GM18868 (cell line): ENCODE data around the gene TRPM6.
A peak's percentile ranks its signal among the peaks of the same experiment; 100 is the strongest.
"Not testable (repeated sequence)": the region's sequence is repeated elsewhere in the genome, so short reads cannot be mapped to it uniquely, and the experiment has no call there.

Experiments
- ATAC-seq: cut with Tn5 transposase; IDR thresholded peaks from one replicate; pipeline ENCODE4 v1.9.1; 2021; ENCODE audit warnings: mild to moderate bottlenecking, moderate library complexity; ENCODE audit not compliant: unreplicated experiment

TRPM6 gene

GRCh38 chr9:74858751-74859414 is 28.8 kb downstream of the TRPM6 start:
- no peak for ATAC-seq

DNA sequence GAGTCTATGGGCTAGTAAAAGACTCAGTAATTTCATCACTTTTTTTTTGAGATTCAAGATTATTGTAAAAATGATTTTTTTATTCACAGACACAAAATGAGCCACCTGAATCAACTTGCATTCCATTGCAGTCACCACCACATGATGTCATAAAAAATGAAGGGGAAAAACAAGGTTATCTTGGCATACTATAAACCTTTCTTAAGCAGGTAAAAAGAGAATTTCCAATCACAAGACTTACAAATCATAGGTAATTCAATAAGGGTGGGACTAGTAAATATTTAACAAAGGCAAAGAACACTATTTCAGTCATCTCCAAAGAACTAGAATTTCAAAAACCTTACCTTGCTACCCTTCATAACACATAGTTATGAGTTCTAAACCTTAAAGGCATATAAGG is 30.7 kb downstream of the TRPM6 start:
- no peak for ATAC-seq

DNA sequence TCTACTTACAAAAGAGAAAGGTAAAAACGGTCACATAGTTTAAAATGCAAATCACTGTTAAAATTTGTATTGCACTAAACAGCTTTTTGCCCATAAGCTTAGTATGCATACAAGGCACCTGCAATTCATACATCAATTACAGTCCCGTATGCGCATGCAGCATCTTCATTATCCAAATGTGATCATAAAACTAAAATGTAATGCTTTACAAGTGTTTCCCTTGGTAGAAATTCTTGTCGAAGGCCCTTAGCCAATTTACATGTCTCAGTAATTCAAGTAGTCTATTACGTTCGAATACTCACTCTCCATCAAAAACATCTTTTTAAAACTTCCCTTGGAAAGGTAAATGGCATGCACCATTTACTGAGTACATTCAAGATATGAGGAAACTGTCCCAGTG is 32.6 kb downstream of the TRPM6 start:
- no peak for ATAC-seq

- not testable (repeated sequence) for ATAC-seq
Observed at GRCh38 chr9:74853024-74853423, 34.7 kb downstream of the TRPM6 start.

- no peak for ATAC-seq
Observed at GRCh38 chr9:74848153-74848525, 39.6 kb downstream of the TRPM6 start.

DNA sequence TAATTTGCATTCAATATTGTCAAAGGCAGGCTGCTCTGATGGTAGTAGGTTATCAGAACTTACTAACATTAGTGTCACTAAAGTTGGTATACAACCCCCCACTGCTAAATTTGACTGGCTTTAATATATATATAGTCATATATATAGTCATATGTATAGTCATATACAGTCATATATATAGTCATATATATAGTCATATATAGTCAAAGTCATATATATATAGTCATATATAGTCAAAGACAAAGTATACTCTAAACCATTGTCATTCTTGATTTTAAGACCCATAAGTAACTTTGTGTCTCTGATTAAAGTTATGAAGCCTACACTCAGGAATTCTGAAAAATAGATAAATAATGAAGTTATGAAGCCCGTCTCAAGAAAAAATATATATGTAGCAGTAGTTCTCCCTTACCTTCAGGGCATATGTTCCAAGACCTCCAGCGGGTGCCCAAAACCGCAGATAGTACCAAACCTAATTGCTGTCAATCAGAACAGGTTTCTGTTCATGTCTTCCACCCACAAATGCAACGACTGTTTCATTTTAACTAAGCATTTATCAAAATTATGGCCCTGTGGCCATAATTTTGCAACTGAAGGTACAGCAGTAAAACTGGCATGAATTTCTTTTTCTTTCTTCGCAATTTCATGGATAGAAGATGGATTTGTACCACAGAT is 40.1 kb downstream of the TRPM6 start:
- ATAC-seq: peak; percentile 46

DNA sequence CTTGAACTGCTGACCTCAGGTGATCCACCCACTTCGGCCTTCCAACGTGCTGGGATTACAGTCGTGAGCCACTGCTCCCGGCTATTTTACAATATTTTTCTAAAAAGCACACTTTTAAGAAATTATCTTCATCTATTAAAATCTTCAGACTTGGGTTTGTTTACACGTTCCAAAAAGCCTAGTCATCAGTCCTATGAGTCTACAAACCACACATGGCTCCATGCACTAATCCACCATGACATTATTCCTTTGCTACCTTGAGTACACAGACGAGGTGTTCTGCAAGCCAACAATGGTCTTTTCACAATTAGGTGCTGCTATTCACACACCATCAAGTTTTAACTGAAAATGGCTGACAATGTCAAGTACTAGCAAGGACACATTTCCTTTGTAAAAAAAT is 41.0 kb downstream of the TRPM6 start:
- no peak for ATAC-seq

GRCh38 chr9:74838351-74838750 is 49.4 kb downstream of the TRPM6 start:
- ATAC-seq: no peak

- no peak for ATAC-seq
Observed at GRCh38 chr9:74824654-74825053, 63.1 kb downstream of the TRPM6 start.

- ATAC-seq: no peak
Observed at GRCh38 chr9:74821636-74822035, 66.1 kb downstream of the TRPM6 start.

DNA sequence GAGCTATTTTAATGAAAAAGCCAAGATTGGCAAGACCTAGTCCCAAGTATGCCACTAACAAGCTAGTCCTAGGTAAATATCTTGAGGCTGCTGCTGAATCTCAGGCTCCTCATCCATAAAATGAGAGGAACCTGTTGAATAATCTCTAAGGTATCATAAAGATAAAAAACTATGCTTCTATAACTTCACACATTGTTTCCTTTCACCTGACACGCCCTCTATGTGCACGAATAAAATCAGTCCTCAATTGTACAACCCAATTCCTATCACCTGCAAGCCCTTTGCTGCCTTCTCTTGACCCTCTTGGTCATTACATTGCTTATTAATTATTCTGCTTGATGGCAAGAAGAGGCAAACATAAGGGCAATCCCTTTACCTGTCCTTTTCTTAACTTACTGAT is 69.9 kb downstream of the TRPM6 start:
- ATAC-seq: no peak

GRCh38 chr9:74817281-74817810 is 70.4 kb downstream of the TRPM6 start:
- no peak for ATAC-seq

DNA sequence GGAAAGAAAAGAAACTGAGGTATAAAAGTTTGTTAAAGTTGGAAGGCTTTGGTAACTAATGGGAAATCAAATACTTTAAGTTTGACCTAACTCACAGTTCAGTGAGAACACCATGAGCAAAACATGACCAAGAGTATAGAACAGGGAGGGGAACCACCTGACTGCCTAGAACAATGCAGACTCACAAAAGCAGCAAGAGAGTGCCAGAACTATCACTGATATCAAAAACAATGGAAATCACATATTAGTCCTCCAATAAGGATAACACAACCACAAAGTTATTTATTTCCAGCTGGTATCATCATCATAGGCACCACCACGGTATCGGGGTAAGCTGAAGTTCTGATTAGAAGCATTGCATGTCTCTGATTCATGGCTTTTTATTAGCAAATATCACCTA is 77.5 kb downstream of the TRPM6 start:
- no peak for ATAC-seq

DNA sequence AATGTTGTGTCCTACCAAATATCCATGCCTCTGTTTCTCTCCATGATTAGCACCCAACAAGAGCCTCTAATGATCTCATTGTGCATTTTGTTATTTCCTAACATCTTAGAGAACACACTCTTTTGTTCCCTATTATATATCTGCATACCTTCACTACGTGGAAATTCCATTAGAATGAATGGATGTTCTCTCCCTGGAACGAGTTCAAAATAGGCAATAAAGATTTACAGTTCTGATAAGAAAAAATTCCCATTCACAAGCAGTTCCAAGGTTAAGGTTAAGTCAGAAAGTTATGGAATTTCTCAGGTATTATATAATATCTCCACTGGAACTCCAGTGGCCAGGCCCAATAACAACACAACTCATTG is 83.7 kb downstream of the TRPM6 start:
- ATAC-seq: no peak

- no peak for ATAC-seq
Observed at GRCh38 chr9:74803376-74804017, 84.2 kb downstream of the TRPM6 start.

- ATAC-seq: no peak
Observed at GRCh38 chr9:74800226-74800625, 87.5 kb downstream of the TRPM6 start.

DNA sequence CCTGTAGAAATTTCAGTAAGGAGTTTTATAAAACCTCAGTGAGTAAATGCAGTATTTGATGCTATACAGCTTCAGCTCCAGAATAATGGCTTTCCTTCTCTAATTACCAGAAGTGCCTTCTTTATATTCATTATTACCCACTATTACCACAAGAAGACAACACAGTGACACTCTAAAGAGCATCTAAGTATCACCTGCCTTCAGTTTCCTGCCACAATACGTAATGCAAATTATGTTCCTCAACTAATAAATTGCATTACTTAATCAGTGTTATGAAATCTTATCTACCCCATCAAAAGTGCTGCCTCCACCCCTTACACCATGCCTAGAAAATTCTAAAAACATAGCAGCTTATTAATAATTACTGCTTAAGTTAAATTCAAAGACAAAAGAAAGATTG is 91.9 kb downstream of the TRPM6 start:
- ATAC-seq: no peak

DNA sequence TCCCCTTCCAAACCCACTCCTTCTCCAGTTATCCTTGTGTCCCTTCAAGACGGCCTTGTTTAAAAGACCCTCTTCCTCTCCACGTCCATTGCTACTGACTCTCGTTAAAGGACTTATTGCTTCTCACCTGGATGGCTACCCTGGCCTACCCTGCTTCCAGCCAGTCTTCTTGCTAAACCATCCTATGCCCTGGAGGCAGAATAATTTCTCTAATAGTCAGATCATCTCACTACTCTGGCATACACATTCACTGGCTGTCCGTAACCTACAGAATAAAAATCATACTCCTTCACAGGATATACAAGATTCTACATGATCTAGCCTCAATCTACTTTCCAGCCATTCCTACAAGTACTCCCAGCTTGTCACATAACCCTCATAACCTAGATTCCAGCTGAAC is 92.6 kb downstream of the TRPM6 start:
- ATAC-seq: no peak

DNA sequence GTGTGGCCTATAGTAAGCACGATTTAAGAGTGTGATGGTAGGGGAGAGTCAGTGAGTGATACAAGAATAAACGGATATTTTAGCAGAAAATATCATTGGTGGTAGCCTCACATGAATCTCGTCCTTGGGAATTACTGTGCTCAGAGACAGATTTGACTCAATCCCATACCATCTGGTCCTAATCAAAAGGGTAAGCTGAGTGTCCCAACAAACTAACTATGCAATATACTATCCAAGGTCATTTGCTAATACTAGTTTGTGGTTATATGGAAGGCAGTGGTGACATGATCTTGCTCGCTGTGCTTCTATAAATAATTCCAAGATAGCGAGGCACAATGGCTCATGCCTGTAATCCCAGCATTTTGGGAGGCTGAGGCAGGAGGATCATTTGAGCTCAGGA is 103.2 kb downstream of the TRPM6 start:
- ATAC-seq: no peak

DNA sequence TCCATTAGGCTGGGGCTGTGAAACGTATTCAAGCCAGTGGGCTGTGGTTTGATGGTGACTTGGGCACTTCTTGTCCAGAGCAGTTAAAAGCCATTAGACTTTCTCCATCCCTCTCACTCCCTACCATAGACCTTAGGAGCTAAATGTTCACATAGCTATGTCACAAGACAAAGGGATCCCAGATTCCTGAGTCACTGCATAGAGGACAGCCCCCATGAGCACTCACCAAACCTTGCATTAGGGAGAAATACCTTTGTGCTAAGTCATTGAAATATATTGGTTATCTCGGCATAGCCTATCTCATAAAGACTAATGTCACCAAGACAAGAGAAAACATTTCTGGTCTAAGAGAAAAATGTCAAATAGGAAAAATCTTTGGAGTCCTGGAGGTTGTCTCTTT is 104.3 kb downstream of the TRPM6 start:
- ATAC-seq: no peak

GRCh38 chr9:74777136-74777879 is 110.4 kb downstream of the TRPM6 start:
- ATAC-seq: peak; percentile 68

DNA sequence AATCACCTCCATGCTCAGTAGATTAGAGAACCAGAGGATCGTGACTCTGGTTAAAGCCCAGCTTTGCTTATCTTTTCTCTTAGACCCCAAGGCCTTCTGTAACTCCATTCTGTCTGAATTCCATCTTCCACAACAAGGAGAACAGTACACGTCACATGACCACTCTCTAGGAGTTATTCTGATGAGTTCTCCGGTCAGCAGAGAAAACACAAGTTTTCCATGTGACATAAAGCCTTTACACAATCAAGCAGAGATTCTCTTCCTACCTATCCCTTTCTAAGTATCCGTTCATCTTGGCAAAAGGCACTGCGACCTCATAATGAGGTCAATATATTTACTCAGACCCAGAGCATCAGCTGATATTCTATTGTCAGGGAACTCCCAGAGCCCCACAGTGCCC is 112.3 kb downstream of the TRPM6 start:
- ATAC-seq: no peak
